ENCODE measurements around the gene SUN2. TPM values are rescaled to one million over a fixed set of nuclear protein-coding genes. Genes with fewer than 3 reads are reported as not detected.
"Not testable (repeated sequence)": the region's sequence is repeated elsewhere in the genome, so short reads cannot be mapped to it uniquely, and the experiment has no call there.

Gene SUN2
- total RNA-seq, result 146 and 154 TPM in 2 replicates

GRCh38 chr22:38755911-38756532, at the start of gene SUN2:
SUN2 (minus strand) TSS chr22:38755998; CDS start chr22:38752628, 3,370 bp downstream.
- peaks cover 59% of the 10 kb centered on the region for H3K4me1 Mint-ChIP-seq (ENCODE audit: low read depth)
- intact Hi-C loops (cut with micrococcal nuclease), result loop anchor here (1.0 to 10.0 kb wide), 5 partner anchors 38 to 336 kb away; partner anchors contain the start of genes APOBEC3B, DNAL4 and GTPBP1

GRCh38 chr22:38805041-38805593, 49.3 kb upstream of the SUN2 start:
- DNase-seq (ENCODE audit: low spot score); H3K4me1 Mint-ChIP-seq (ENCODE audit: low read depth); H3K9me3 Mint-ChIP-seq; H3K4me3 Mint-ChIP-seq; H3K27ac Mint-ChIP-seq; intact Hi-C loops (cut with micrococcal nuclease); H3K36me3 Mint-ChIP-seq (ENCODE audit: low read depth): not testable (repeated sequence)
- peaks cover 17% of the 10 kb centered on the region for H3K27me3 Mint-ChIP-seq (ENCODE audit: insufficient read depth)

More at GRCh38 chr22:38755911-38756532, at the start of gene SUN2:
- H3K27ac Mint-ChIP-seq, result peak within 1 kb of the TSS; percentile 97
- H3K36me3 Mint-ChIP-seq (ENCODE audit: low read depth), result peaks cover 24% of the 10 kb centered on the region
- peak within 1 kb of the TSS; percentile 95 for H3K4me3 Mint-ChIP-seq
- no peaks in the 10 kb centered on the region for H3K27me3 Mint-ChIP-seq (ENCODE audit: insufficient read depth)
- no peaks in the 10 kb centered on the region for H3K9me3 Mint-ChIP-seq
- peak; percentile 94 for DNase-seq (ENCODE audit: low spot score)

GRCh38 chr22:38802671-38803121, 46.9 kb upstream of the SUN2 start:
- Mint-ChIP-seq H3K27ac (no peak overlapping the region), H3K4me1 (ENCODE audit: low read depth) (peaks cover 8% of the 10 kb centered on the region), H3K4me3 (no peak overlapping the region)

GRCh38 chr22:38799265-38800002, 43.6 kb upstream of the SUN2 start:
- peaks cover 10% of the 10 kb centered on the region for H3K4me1 Mint-ChIP-seq (ENCODE audit: low read depth)
- no peak overlapping the region for H3K27ac Mint-ChIP-seq
- DNase-seq (ENCODE audit: low spot score), result no peak
- no peak overlapping the region for H3K4me3 Mint-ChIP-seq
- intact Hi-C loops (cut with micrococcal nuclease), result no loop called here
- H3K9me3 Mint-ChIP-seq, result peaks cover 3% of the 10 kb centered on the region
- peaks cover 21% of the 10 kb centered on the region for H3K27me3 Mint-ChIP-seq (ENCODE audit: insufficient read depth)
- H3K36me3 Mint-ChIP-seq (ENCODE audit: low read depth), result no peaks in the 10 kb centered on the region

More at GRCh38 chr22:38802671-38803121, 46.9 kb upstream of the SUN2 start:
- intact Hi-C loops (cut with micrococcal nuclease), result no loop called here
- H3K27me3 Mint-ChIP-seq (ENCODE audit: insufficient read depth), result peaks cover 19% of the 10 kb centered on the region
- peaks cover 3% of the 10 kb centered on the region for H3K9me3 Mint-ChIP-seq
- H3K36me3 Mint-ChIP-seq (ENCODE audit: low read depth), result no peaks in the 10 kb centered on the region
- no peak for DNase-seq (ENCODE audit: low spot score)

GRCh38 chr22:38798496-38798895, 42.7 kb upstream of the SUN2 start:
- H3K27me3 Mint-ChIP-seq (ENCODE audit: insufficient read depth), result peaks cover 19% of the 10 kb centered on the region
- intact Hi-C loops (cut with micrococcal nuclease), result no loop called here
- peaks cover 3% of the 10 kb centered on the region for H3K9me3 Mint-ChIP-seq
- no peak overlapping the region for H3K4me3 Mint-ChIP-seq
- no peaks in the 10 kb centered on the region for H3K36me3 Mint-ChIP-seq (ENCODE audit: low read depth)
- no peak for DNase-seq (ENCODE audit: low spot score)
- H3K27ac Mint-ChIP-seq, result no peak overlapping the region
- H3K4me1 Mint-ChIP-seq (ENCODE audit: low read depth), result peaks cover 14% of the 10 kb centered on the region

- no peak overlapping the region for H3K4me3 Mint-ChIP-seq
- no peak overlapping the region for H3K27ac Mint-ChIP-seq
- intact Hi-C loops (cut with micrococcal nuclease), result no loop called here
- H3K4me1 Mint-ChIP-seq (ENCODE audit: low read depth), result peaks cover 22% of the 10 kb centered on the region
- no peaks in the 10 kb centered on the region for H3K36me3 Mint-ChIP-seq (ENCODE audit: low read depth)
- H3K9me3 Mint-ChIP-seq, result peaks cover 3% of the 10 kb centered on the region
- H3K27me3 Mint-ChIP-seq (ENCODE audit: insufficient read depth), result peaks cover 10% of the 10 kb centered on the region
- no peak for DNase-seq (ENCODE audit: low spot score)
Observed at GRCh38 chr22:38796262-38796957, 40.6 kb upstream of the SUN2 start.

- intact Hi-C loops (cut with micrococcal nuclease), result loop anchor here (2.0 kb wide), 1 partner anchor 189 kb away; no protein-coding TSS in a partner anchor
- no peaks in the 10 kb centered on the region for H3K36me3 Mint-ChIP-seq (ENCODE audit: low read depth)
- H3K27ac Mint-ChIP-seq, result no peak overlapping the region
Observed at GRCh38 chr22:38795569-38795968, 39.8 kb upstream of the SUN2 start.

GRCh38 chr22:38793721-38794466, 38.1 kb upstream of the SUN2 start, which contains the start of gene DNAL4:
DNAL4 (minus strand) TSS chr22:38794143; CDS start chr22:38782731, 11,412 bp downstream.
- DNase-seq (ENCODE audit: low spot score), result peak; percentile 90
- Mint-ChIP-seq H3K27ac (peak within 1 kb of the TSS; percentile 80), H3K36me3 (ENCODE audit: low read depth) (no peaks in the 10 kb centered on the region), H3K9me3 (peaks cover 2% of the 10 kb centered on the region), H3K27me3 (ENCODE audit: insufficient read depth) (peaks cover 4% of the 10 kb centered on the region), H3K4me1 (ENCODE audit: low read depth) (peaks cover 22% of the 10 kb centered on the region), H3K4me3 (peak within 1 kb of the TSS; percentile 93)
- intact Hi-C loops (cut with micrococcal nuclease), result loop anchor here (1.0 to 2.0 kb wide), 6 partner anchors 38 to 288 kb away; partner anchors contain the start of genes DDX17, GTPBP1 and TOMM22

More at GRCh38 chr22:38795569-38795968, 39.8 kb upstream of the SUN2 start:
- H3K27me3 Mint-ChIP-seq (ENCODE audit: insufficient read depth), result peaks cover 4% of the 10 kb centered on the region
- peaks cover 22% of the 10 kb centered on the region for H3K4me1 Mint-ChIP-seq (ENCODE audit: low read depth)
- DNase-seq (ENCODE audit: low spot score), result no peak
- H3K4me3 Mint-ChIP-seq, result no peak overlapping the region
- H3K9me3 Mint-ChIP-seq, result peaks cover 3% of the 10 kb centered on the region

GRCh38 chr22:38793317-38793716, 37.5 kb upstream of the SUN2 start:
- H3K4me1 Mint-ChIP-seq (ENCODE audit: low read depth), result peaks cover 16% of the 10 kb centered on the region
- intact Hi-C loops (cut with micrococcal nuclease), result no loop called here
- H3K9me3 Mint-ChIP-seq, result no peaks in the 10 kb centered on the region
- no peaks in the 10 kb centered on the region for H3K36me3 Mint-ChIP-seq (ENCODE audit: low read depth)
- no peak for DNase-seq (ENCODE audit: low spot score)
- peak overlapping the region; percentile 80 for H3K27ac Mint-ChIP-seq
- peaks cover 2% of the 10 kb centered on the region for H3K27me3 Mint-ChIP-seq (ENCODE audit: insufficient read depth)
- peak overlapping the region; percentile 93 for H3K4me3 Mint-ChIP-seq

- H3K27me3 Mint-ChIP-seq (ENCODE audit: insufficient read depth), result peaks cover 2% of the 10 kb centered on the region
- no peaks in the 10 kb centered on the region for H3K9me3 Mint-ChIP-seq
- H3K4me1 Mint-ChIP-seq (ENCODE audit: low read depth), result peaks cover 14% of the 10 kb centered on the region
- H3K4me3 Mint-ChIP-seq, result peak overlapping the region; percentile 93
- peak overlapping the region; percentile 80 for H3K27ac Mint-ChIP-seq
- H3K36me3 Mint-ChIP-seq (ENCODE audit: low read depth), result no peaks in the 10 kb centered on the region
- intact Hi-C loops (cut with micrococcal nuclease), result no loop called here
- no peak for DNase-seq (ENCODE audit: low spot score)
Observed at GRCh38 chr22:38792833-38793232, 37.0 kb upstream of the SUN2 start.

- Mint-ChIP-seq H3K27ac (no peak overlapping the region), H3K4me1 (ENCODE audit: low read depth) (peaks cover 14% of the 10 kb centered on the region), H3K36me3 (ENCODE audit: low read depth) (no peaks in the 10 kb centered on the region), H3K4me3 (no peak overlapping the region), H3K9me3 (no peaks in the 10 kb centered on the region), H3K27me3 (ENCODE audit: insufficient read depth) (no peaks in the 10 kb centered on the region)
- DNase-seq (ENCODE audit: low spot score), result no peak
- intact Hi-C loops (cut with micrococcal nuclease), result no loop called here
Observed at GRCh38 chr22:38789606-38790005, 33.8 kb upstream of the SUN2 start.

GRCh38 chr22:38788846-38789245, 33.0 kb upstream of the SUN2 start:
- intact Hi-C loops (cut with micrococcal nuclease), result no loop called here
- H3K27me3 Mint-ChIP-seq (ENCODE audit: insufficient read depth), result no peaks in the 10 kb centered on the region
- H3K4me3 Mint-ChIP-seq, result no peak overlapping the region
- H3K4me1 Mint-ChIP-seq (ENCODE audit: low read depth), result peaks cover 8% of the 10 kb centered on the region
- H3K27ac Mint-ChIP-seq, result no peak overlapping the region
- no peak for DNase-seq (ENCODE audit: low spot score)
- H3K36me3 Mint-ChIP-seq (ENCODE audit: low read depth), result no peaks in the 10 kb centered on the region
- H3K9me3 Mint-ChIP-seq, result no peaks in the 10 kb centered on the region
